AG09309 (cell line): ENCODE data around the gene NXPH2.

ENCODE experiments used
- DNase-seq: peaks from one replicate; pipeline ENCODE4 v3.0.0-alpha.2; 2010; ENCODE audit warnings: low read depth
- H3K4me3 ChIP-seq: 2 replicates; pipeline ENCODE4 v1.5.1; 2011; ENCODE audit warnings: mild to moderate bottlenecking, low read depth, low read length, moderate library complexity; ENCODE audit not compliant: control insufficient read depth
- CTCF ChIP-seq: IDR thresholded peaks from 2 replicates; pipeline ENCODE4 v1.5.1; 2011; ENCODE audit warnings: mild to moderate bottlenecking, low read depth, low read length, inconsistent platforms; ENCODE audit not compliant: insufficient read depth, control insufficient read depth; ENCODE audit errors: missing control alignments

Gene NXPH2

GRCh38 chr2:138780446-138780880 is 273 bp upstream of the NXPH2 start:
- no peak for DNase-seq
- H3K4me3 ChIP-seq: no peak overlapping the region
- TF ChIP-seq CTCF: no peak

- no peak for TF ChIP-seq CTCF
- no peak overlapping the region for H3K4me3 ChIP-seq
- DNase-seq: no peak
Observed at GRCh38 chr2:138779406-138779780, 797 bp downstream of the NXPH2 start.

- no peak for DNase-seq
- TF ChIP-seq CTCF: no peak
- no peak overlapping the region for H3K4me3 ChIP-seq
Observed at GRCh38 chr2:138777996-138778395, 2.2 kb downstream of the NXPH2 start.

GRCh38 chr2:138775736-138776135 is 4.5 kb downstream of the NXPH2 start:
- TF ChIP-seq CTCF: no peak
- no peak for DNase-seq
- H3K4me3 ChIP-seq: no peak overlapping the region

- no peak for TF ChIP-seq CTCF
- H3K4me3 ChIP-seq: no peak overlapping the region
- DNase-seq: no peak
Observed at GRCh38 chr2:138771534-138771933, 8.7 kb downstream of the NXPH2 start.

- H3K4me3 ChIP-seq: no peak overlapping the region
- DNase-seq: no peak
- no peak for TF ChIP-seq CTCF
Observed at GRCh38 chr2:138767101-138767500, 13.1 kb downstream of the NXPH2 start.

- no peak overlapping the region for H3K4me3 ChIP-seq
- DNase-seq: no peak
- TF ChIP-seq CTCF: no peak
Observed at GRCh38 chr2:138766464-138766863, 13.7 kb downstream of the NXPH2 start.
